NCI-H1694 (cell line): ENCODE data around the gene STK10.

Source experiments
- DNase-seq: peaks from one replicate; lab custom pipeline; 2025; lab: John Stamatoyannopoulos, UW

STK10 gene

DNA sequence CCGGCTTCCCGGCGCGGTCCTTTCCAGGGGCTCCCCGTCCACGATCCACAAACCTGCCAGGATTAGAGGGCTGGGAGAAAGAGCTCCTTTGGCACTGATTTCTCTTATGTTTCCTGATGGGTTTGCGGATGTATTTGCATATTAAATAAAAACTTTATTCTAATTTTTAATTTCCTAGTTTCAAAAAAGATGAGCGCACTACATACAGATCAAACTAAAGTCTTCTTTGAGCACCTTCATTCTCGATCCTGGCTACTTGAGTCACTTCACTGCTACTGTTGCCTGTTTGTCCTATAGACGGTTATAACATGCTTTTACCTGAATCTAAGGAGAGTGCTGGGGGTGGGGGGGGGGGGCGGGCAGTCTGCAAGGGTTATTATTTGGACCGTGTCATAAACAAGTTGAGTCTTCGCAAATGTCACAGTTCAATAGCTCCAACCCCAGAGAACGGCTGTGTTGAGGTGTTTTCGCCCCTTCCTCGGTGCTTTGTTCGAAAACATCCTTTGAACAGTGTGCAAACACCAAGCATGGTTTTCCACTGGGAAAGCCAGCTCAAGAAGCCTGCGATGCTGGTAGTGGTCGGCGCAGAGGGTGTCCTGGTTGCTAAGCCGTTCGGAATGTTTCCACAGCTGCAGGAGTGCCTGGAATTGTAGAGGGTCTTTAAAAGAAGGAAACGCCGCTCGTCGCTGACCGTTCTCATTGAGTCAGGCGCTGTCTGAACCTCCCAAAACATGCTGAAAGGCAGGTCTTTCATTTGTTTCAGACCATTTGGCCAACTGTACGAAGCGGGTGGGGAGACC lies 1.1 kb upstream of the STK10 start:
- no peak for DNase-seq

DNA sequence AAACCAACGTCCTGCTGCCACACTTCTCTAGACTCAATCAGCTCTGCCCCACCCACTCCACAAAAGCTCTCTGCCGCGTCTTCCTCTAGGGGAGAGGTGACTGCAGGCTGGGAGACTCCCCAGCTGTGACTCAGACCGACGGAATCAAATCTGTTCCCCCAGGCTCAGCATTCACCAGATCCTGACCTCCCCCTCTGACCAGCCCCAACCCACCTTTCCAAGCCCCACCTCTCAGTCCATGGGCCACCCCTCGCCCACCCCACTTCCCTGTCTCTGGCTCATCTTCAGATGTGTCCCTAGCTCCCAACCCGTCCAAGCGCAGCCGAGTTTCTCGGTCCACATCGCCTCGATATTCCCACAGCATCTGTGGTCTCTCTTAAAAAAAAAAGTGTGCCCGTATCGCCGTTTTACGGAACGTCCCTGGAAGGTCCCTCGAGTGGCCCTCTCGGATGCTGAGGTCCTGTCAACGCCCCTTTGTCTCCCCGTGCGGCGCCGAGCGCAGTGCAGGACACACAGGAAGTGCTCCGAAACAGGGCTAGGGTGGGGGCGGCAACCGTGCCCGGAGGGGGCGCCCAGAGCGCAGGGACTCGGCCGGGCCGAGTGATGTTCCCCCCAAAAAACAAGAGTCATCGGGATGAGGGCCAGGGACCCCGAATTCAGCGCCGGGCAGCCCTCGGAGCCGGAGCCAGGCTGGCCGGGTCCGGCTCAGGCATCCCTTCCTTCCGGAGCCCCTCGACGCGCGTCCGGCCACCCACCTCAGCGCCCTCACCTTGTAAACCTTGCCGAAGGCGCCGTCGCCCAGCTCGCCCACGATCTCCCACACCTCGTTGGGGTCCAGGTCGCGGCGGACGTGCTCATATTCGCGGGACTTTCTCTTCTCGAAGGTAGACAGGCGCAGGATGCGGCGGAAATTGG lies 649 bp downstream of the STK10 start:
- no peak for DNase-seq

DNA sequence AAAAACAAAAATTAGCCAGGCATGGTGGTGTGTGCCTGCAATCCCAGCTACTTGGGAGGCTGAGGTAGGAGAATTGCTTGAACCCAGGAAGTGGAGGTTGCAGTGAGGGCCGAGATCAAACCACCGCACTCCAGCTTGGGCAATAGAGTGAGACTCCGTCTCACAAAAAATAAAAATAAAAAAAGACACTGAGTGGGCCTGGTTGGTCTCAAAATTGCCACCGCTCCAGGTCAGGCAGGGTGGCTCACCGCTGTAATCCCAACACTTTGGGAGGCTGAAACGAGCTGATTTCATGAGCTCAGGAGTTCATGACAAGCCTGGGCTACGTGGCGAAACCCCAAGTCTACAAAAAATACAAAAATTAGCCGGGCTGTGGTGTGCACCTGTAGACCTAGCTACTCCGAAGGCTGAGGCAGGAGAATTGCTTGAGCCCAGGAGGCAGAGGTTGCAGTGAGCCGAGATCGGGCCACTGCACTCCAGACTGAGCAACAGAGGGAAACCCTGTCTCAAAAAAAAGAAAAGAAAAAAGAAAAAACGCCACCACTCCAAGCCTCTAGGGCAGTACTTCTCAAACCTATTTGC lies 1.8 kb downstream of the STK10 start:
- DNase-seq = no peak

DNA sequence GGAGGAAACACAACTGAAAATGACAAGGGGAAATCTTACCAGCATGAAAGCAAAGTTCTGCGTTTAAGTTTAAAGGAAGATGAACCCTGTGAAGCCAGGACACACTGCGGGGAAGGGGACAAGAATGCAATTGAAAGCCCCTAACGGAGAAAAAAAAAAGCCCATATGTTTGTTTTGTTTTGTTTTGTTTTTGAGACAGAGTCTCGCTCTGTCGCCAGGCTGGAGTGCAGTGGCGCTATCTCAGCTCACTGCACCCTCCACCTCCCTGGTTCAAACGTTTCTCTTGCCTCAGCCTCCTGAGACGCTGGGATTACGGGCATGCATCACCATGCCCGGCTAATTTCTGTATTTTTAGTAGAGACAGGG lies 2.9 kb downstream of the STK10 start:
- DNase-seq = no peak

DNA sequence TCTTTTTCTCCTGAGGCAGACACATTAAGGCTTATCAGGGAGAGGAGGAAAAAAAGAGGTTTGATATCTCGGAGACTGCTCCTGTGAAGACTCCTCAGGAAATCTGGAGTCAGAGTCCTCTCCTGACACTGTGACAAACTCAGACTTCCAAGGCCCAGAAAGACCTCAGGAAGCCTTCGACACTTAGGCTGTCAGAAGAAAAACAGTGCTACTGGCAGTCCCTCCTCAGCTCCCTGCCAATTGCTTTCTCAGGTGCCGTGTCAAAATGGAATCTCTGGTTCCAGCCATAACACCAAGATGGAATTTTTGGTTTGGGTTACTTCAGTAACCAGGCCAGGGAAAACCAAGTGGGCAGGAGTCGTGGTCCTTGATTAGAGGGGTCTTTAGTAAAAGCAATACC lies 4.1 kb downstream of the STK10 start:
- DNase-seq = no peak

DNA sequence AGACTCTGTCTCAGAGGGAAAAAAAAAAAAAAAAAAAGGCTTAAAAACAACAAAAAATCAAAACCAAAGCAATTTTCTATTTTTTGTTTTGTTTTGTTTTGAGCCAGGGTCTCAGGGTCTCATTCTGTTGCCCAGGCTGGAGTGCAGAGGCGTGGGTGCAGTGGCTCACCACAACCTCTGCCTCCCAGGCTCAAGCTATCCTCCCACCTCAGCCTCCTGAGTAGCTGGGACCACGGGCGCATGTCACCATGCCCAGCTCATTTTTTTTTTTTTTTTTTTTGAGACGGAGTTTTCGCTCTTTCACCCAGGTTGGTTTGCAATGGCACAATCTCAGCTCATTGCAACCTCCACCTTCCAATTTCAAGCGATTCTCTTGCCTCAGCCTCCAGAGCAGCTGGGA lies 5.7 kb downstream of the STK10 start:
- DNase-seq = no peak

DNA sequence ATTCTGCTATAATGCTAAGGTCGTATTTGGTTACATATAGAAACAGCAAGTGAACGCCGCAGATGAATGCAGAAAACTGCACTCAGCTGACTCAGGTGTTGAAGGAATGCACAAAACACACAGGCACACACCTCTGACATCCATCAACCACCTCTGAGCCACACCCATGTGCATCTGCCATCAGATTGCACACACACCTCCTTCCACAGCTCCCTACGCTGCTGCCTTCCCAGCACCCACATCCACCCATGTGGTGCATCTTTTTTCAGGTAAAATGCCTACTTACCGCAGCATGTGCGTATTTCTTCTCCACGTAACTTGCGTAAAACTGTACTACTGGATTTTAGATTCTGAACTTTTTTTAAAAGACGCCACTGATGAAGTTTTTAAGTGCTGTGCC lies 7.1 kb downstream of the STK10 start:
- no peak for DNase-seq

DNA sequence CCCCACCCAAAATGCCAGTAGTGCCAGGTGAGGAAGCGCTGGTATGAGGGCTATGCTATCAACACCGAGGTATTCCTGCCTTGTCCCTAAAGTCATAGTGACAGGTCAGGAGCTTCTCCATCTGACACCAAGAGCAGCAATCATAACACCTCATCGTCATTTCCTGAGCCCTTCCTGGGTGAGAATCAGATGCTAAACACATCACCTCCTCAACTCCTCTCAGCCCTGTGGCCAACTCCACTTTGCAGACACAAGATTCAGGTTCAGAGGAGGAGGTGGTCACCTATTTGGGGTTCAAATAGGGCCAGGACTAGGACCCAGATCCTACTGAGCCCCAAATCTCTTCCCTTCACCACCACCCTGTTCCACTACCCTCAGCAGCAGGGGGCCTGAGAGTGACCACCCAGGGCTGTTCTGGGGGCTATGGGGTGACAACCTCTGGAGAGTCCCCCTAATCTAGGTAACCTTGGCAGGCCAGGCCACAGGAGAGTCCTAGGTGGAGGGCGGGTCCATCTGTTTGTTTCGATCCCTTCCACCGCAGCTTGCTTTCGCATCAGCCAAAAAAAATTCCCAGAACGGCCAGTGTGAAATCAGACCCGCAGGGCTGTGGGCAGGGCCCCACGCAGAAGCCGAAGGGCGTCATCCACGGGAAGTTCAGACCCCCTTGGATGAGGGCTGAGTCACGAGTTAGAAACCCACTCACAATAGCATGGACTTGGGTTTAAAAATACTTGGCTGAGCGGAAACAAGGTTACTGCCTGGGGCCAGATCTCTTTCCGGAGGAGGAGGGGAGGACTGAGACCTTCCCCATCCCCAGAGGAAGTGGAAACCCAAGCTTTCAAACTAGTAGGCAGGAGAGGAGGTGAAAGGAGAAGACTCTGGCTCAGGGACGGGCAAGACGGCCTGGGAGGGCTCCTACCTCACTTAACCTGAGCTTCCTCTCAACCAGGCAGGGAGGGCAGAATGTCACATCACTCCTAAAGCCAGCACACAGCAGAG lies 8.7 kb downstream of the STK10 start:
- DNase-seq = no peak

DNA sequence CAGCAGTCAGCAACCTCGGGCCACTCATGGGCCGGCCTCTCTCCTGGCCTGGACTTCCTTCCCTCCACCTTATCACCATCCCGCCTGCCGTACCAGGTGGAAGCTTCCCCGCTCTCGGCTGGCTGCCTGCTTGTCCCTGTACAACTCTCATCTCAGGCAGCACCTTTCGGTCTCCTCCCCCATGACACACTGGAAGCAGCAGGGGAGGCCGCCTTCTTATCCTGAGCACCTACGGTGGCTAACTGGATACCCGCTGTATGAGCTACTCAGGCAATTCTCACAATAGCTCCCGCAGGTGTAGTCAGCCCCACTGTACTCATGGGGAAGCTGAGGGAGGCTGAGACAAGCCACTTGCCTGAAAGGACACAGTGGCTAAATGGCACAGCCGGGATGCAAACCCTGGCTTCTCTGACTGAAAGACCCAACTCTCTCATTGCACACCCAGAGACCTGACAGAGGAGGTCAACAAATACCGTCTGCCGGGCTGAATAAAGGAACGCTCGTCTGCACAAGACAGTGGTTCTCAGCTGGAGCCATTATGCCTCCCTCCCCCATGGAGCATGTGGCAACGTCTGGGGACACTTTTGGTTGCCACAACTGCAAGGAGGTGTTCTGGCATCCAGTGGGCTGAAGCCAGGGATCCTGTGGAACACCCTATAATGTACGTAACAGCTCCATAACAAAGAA lies 9.6 kb downstream of the STK10 start:
- DNase-seq = no peak

DNA sequence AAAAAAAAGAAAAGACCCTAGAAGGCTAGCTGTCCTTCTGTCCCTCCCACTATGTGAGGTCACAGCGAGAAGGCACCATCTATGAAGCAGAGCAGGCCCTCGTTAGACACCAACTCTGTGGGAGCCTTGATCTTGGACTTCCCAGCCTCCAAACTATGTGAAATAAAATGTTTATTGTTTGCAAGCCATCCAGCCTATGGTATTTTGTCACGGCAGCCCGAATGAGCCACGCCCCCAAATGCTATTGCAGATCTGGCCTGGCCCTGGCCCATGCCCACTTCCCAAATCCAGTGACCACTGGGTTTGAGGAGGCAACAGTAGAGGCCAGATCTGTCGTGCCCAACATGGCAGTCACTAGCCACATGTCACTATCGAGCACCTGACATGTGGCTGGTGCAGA lies 10.8 kb downstream of the STK10 start:
- DNase-seq = no peak

DNA sequence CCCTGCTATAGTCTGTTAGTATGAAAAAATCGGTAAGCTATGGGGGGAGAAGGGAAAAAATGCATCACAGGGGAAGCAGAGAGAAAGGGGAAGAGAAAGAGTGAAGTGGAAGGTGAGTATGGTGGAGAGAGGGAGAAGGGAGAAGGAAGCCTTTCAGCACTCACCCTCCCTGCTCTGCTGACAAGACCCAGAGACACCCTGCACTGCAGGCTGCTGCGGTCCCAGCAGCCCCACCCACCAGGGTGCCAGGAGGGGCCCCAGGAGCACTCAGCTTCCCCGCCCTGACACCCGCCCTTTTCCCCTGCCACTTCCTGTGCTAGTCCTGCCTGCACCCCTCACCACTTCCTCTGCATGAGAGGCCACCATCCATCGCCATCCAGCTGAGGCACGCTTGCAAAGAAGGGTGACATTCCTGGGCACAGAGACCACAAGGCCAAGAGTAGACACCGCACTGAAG lies 12.7 kb downstream of the STK10 start:
- no peak for DNase-seq

DNA sequence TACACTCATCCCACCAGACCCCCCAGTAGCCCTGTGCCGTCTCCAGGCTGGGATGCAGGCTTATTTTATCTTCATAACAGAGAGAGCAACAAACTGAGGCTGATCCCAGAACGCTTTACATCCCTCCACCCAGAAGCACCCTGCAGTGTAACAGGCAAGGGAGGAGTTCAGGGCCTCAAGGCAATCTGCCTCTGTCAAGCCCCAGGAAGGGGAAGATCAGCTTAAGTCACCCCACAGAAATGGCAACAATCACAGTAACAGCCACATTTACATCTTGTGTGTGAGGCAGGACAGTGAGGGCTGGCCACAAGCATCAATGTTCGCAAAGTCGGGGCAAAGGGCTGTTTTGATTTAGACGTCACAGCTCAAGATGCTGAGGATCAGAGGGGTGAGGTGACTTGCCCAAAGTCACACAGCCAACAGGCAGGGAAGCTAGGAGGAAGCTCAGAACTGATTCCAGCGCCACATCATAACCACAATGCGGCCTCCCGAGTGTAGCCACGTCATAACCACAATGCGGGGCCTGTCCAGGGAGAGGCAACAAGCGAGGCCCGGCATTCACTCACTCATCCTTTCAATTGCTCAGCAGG lies 14.4 kb downstream of the STK10 start:
- no peak for DNase-seq

DNA sequence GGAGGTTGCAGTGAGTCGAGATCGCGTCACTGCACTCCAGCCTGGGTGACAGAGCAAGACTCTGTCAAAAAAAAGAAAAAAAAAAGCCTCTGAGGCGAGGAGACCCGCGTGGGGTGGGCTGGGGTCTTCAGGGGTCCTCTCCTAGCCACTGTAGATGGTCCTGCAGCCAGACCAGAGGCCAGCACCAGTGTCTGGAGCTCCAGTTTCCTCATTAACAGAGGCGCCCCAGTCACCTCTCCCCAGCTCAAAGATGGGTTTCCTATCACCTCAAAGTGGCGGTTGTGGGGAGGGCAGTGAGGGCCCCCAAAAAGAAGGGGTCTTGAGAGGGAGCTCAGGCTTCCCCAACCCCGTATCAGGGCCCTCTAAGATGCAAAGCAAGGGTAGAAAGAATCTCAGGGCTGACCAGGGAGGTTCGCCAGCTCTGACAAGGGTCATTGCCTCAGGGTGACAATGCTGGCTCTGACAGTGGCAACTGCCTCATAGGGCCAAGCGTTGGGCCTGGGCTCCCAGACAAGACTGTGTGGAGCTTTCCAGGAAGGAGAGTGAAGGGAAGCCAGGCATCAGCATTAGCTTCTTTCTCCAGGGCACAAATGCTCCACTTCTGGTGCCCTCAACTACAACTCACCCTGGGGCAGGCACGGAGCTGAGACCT lies 15.0 kb downstream of the STK10 start:
- no peak for DNase-seq

DNA sequence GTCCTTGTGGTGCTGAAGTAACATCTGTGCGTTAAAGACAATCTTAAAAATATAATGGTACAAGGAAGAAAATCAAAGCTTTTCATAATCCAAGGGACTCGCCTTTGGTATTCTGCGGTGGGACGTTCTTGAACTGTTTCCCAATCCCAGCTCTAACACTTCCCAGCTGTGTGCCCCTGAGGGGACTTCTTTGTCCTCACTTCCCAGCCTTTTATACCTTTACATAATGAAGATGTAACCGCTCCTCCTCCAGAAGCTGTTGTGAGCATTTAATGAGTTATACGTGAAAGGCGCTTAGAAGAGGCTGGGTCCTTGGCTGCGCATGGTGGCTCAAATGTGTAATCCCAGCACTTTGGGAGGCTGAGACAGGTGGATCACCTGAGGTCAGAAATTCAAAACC lies 16.9 kb downstream of the STK10 start:
- no peak for DNase-seq

DNA sequence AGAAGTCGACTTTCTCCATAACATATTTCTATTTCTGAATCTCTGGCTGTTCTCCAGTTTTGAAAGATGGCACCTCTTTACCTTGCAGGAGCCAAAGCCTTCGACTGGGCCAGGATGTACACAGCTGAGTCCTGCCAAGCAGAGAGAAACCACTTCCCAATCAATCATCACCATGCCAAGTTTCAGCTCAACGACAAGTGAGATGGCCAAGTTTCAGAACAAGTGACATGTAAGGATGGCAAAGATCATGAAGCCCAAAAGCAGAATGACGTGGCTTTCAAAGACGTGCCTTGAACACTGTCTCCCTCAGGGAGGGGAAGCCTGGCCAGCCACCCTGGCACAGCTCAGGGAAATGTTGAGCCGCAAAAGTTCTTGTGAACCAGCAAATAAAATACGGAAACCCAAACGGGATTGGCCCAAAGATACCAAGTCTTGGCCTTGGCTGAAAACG lies 17.7 kb downstream of the STK10 start:
- DNase-seq = no peak

DNA sequence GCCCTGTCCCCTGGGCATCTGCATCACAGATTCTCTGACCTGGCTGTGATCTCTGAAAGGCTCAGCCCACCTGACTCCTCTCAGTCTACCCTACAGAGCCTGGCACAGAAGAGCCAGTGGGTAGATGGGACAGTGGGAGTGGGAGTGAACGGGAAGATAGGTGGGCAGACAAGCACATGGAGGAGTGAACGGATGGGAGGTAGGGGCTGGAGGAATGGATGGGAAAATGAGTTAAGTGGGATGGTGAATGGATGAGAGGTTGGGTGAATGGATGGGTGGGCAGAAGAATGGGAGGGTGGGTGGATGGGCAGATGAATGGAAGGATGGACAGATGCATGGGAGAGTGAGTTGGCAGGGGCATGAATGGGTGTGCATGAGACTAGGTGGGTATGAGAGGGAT lies 18.8 kb downstream of the STK10 start:
- DNase-seq = no peak

DNA sequence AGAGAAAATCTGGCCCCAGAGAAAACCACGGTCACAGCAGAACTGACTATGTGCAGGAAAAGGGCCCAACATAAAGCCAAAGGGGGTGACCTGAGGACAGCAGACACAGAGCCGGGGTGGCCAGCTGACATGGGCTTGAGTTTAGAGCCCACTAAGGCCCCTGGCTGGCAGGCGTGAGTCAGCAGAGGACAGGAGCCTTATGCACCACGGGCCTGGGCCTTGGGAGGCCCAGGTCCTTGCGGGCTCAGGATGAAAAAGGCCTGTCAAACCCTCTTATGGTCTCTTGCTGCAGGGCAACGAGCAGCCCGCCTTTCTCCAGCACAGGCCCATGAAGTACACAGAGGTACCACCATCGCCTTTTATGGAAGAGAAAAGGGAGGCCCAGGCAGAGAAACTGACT lies 19.7 kb downstream of the STK10 start:
- no peak for DNase-seq

DNA sequence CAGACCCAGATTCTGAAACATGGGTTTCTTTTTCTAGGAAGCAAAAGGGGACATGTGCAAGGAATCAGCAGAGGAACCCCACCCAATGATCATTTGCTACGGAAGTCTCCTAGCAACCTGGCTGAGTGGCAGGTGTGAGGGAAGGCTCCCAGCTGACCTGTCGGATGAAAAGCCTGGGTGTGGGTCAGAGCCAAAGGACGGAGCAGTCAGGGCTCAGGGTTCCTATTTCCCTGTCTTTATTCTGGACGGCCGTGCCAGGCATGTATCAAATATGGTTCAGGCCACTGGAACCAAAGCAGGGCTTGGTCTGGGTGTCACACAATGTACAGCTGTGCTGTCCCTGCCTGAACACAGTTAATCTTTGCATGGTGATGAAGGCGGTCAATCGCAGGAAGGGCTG lies 20.1 kb downstream of the STK10 start:
- DNase-seq = no peak

DNA sequence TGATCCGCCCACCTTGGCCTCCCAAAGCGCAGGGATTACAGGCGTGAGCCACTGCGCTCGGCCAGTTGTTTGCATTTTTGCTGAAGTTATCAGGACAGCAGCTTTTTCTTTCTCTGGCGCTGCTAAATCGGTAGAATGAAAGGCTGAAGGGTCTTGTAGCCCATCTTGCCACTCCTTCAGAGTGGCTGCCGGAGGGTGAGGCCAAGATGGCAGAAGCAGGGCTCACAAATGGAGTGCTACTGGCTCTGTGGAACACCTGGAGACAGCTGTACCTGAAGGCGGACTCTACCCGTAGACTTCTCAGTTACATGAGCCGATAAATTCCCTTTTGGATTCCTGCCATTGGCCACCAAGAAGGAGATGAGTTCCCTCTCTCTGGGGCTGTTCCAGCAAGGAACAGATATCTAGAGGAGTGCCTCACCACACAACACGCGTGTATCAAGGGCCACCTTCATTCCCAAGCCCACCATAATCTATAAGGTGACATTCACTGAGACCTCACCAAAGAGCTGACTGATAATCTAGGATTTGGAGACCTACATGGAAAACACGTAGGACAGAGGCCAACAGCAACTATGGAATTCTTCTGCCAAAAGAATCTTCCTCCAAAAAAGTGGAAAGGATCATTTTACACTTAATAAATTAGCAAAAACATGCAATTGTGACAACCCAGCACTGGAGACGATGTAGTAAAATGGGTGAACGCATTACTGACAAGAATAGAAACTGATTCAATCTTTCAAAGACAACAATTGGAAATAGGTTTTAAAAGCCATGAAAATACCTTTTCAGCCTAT lies 21.8 kb downstream of the STK10 start:
- DNase-seq = no peak
